Activated naive CD4-positive, alpha-beta T cell treated with anti-CD3 and anti-CD28 coated beads, Interleukin-2, amount 50 U/mL, for 24 hours (primary cell): Measurements from ENCODE around the gene EML6.

ENCODE experiments used
- H3K27ac Mint-ChIP-seq: one replicate; pipeline ENCODE4 v1.8.0; 2021; ENCODE audit warnings: mild to moderate bottlenecking, mixed read lengths
- H3K27me3 Mint-ChIP-seq: one replicate; pipeline ENCODE4 v1.8.0; 2021; ENCODE audit warnings: mixed read lengths
- H3K36me3 Mint-ChIP-seq: one replicate; pipeline ENCODE4 v1.8.0; 2021; ENCODE audit warnings: mixed read lengths
- H3K4me1 Mint-ChIP-seq: one replicate; pipeline ENCODE4 v1.8.0; 2021; ENCODE audit warnings: mixed read lengths
- H3K4me3 Mint-ChIP-seq: one replicate; pipeline ENCODE4 v1.8.0; 2021; ENCODE audit warnings: mild to moderate bottlenecking, mixed read lengths
- H3K9me3 Mint-ChIP-seq: one replicate; pipeline ENCODE4 v1.8.0; 2021; ENCODE audit warnings: mixed read lengths

Gene EML6

DNA sequence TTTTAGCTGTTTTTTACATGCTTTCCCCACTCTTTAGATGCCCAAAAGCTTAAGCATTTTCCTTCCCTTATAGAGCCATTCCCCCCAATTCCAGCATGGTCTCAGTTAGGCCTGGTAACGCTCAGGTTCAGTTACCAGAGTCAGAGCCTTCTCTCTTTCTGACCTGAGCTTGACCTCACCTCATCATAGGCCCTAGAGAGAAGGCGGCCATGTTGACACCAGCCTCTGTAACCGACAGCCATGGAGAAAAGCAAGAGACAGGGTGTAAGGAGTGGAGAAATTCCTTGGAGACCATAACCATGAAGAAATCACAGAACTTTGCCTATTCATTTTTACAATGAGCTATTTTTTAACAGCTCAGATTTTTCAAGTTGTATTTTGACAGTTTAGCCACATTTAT is 227.3 kb downstream of the EML6 start:
- Mint-ChIP-seq H3K4me1 (peaks cover 5% of the 10 kb centered on the region), H3K9me3 (no peaks in the 10 kb centered on the region), H3K4me3 (no peak overlapping the region), H3K36me3 (no peaks in the 10 kb centered on the region), H3K27me3 (no peaks in the 10 kb centered on the region), H3K27ac (no peak overlapping the region)

DNA sequence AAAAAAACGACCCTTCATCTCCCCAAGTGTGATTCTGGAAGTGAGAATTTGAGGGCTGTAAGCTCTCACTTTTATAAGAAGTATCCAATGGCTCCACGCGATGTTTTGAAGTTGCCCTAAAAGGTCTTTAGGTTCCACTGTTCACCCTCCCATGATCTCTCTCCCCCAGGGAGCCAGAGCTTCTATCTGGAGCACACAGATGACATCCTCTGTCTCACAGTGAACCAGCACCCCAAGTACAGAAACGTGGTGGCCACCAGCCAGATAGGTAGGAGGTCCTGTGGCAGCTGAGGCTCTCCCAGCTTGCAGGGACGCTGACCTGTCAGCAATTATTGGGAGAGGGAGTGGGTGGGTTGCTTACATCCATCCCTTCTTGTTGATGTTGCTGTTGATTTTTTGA is 229.0 kb downstream of the EML6 start:
- no peak overlapping the region for H3K27ac Mint-ChIP-seq
- H3K4me1 Mint-ChIP-seq = no peaks in the 10 kb centered on the region
- no peak overlapping the region for H3K4me3 Mint-ChIP-seq
- no peaks in the 10 kb centered on the region for H3K27me3 Mint-ChIP-seq
- H3K9me3 Mint-ChIP-seq = no peaks in the 10 kb centered on the region
- no peaks in the 10 kb centered on the region for H3K36me3 Mint-ChIP-seq

DNA sequence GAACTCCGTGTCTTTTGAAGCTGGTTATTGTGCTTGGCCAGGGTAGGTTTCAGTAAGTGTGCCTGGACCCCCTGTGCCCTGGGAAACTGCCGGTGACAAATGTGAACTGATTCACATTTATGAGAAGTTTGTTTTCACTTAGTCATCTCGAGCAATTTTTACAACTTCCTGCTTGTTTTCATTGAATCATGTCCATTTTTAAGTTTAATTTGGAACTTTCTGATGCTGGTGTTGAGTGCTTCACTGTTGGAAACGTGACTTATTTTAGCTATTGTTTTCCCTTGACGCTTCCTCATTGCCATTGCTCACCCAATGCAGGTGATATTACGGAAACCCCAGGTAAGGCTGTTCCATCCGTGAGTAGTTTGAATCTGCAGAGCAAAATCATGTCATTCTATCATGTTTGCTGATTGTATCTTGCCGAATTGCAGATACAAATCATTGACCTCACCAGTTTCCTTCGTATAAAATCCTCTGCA is 229.6 kb downstream of the EML6 start:
- no peak overlapping the region for H3K27ac Mint-ChIP-seq
- H3K9me3 Mint-ChIP-seq = no peaks in the 10 kb centered on the region
- no peaks in the 10 kb centered on the region for H3K4me1 Mint-ChIP-seq

DNA sequence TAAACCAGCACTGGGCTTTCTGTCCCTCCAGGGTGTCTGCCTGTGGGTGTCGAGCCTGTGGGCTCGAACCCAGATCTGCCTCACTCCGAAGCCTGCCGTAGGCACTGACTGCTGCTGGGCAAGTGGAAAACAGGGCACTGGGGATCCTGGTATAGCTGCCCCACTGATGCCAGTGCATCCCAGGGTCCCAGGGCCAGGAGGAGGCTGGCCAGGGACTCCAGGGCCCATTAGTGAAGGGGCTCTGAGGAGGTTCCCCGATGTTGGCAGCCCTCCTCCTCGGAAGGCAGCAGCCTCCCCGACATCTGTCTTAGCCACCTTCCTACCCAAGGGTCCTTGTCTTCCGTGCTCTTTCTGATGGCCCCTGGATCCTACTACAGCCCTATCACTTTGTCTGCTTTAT is 230.7 kb downstream of the EML6 start:
- no peak overlapping the region for H3K27ac Mint-ChIP-seq
- H3K27me3 Mint-ChIP-seq = no peaks in the 10 kb centered on the region
- H3K4me1 Mint-ChIP-seq = no peaks in the 10 kb centered on the region
- H3K36me3 Mint-ChIP-seq = no peaks in the 10 kb centered on the region
- no peaks in the 10 kb centered on the region for H3K9me3 Mint-ChIP-seq
- no peak overlapping the region for H3K4me3 Mint-ChIP-seq

More for the DNA sequence above, 229.6 kb downstream of the EML6 start:
- Mint-ChIP-seq H3K4me3 (no peak overlapping the region), H3K36me3 (no peaks in the 10 kb centered on the region), H3K27me3 (no peaks in the 10 kb centered on the region)

DNA sequence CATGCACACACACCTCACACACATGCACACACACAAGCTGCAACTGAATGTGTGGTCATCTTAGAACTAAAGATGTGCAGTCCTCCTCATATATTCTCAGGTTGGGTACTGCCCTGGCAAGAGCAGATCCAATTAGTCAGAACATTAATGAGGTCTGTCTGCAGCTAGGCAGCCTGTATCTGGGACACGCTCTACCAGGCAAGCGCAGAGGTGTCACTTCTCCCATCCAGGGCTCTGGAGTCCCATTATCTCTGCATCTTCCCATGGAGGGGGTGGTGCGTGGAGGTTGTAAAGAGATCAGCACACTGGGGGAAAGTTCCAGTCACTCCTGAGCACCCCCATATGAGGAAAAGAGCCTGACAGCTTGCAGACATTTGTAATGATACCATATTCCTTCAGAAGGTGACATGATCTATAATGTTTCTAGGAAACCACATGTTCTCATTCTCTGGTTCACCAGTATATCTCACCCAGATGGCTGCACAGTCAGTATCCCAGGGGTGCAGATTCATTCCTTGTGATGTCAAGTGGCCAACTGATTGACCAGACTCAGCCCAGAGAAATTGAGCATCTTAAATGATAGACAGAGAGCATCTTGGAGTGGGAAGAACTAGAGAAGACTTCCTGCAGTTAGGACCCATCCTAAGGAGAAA is 231.4 kb downstream of the EML6 start:
- Mint-ChIP-seq H3K9me3 (no peaks in the 10 kb centered on the region), H3K27me3 (no peaks in the 10 kb centered on the region), H3K4me1 (no peaks in the 10 kb centered on the region), H3K4me3 (no peak overlapping the region), H3K36me3 (no peaks in the 10 kb centered on the region), H3K27ac (no peak overlapping the region)

DNA sequence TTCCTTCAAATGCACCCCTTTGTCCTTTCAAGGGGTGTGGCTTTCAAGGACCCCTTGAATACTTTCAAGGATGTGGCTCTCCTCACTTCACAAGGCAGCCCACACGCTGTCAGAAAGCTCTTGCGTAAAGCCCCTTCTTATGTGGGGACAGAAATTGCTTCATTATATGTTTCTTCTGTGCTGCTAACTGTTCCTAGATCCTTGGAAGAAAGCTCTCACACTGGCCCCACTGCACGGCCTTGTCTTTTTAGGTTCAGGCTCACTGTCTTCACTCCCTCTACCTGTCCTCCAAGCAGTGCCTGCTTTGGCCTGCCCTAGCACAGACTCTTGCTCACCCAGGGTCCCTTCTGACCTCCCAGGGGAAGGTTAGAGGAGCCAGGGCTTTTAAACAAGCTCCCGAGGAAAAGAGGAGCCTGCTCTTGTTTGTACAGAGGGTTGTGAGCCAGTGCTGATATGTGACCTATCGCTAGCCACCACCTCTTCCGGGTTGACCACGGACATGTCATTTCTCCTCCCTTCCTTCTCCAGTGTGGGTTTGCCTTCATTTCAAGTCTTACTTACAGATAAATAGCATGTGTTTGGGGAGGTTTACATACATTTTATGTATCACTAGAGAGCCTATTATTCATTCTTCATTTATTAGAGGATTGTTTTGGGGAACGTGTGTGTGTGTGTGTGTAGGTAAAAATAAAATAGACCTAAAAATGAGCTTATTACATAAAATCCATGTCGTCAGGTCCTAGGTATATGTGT is 232.1 kb downstream of the EML6 start:
- Mint-ChIP-seq H3K27ac (no peak overlapping the region), H3K27me3 (no peaks in the 10 kb centered on the region), H3K36me3 (no peaks in the 10 kb centered on the region), H3K4me1 (no peaks in the 10 kb centered on the region), H3K4me3 (no peak overlapping the region), H3K9me3 (no peaks in the 10 kb centered on the region)

DNA sequence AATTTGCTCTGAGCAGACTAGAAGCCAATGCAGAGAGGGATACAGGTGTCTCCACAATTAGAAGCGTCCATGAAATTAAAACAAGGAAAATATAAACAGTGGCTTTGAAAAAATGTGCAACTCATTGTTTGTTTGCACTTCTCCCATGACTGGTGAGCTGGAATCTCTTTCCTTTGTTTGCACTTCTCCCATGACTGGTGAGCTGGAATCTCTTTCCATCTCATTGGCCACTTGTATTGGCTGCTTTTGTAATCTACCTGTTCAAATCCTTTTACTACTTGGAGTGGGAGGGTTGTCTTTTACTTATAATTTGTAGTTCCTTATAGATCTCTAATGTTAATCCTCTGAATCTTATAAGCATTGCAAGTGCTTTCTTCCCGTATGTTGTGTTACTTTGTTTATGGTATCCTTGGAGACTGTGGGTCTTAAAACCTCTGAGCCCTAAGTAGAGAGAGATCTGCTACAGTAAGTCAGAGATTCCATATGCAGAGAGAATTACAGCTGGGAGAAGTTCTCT is 232.7 kb downstream of the EML6 start:
- no peaks in the 10 kb centered on the region for H3K9me3 Mint-ChIP-seq
- H3K4me3 Mint-ChIP-seq = no peak overlapping the region
- no peaks in the 10 kb centered on the region for H3K27me3 Mint-ChIP-seq
- H3K4me1 Mint-ChIP-seq = no peaks in the 10 kb centered on the region
- no peak overlapping the region for H3K27ac Mint-ChIP-seq
- peaks cover 2% of the 10 kb centered on the region for H3K36me3 Mint-ChIP-seq

DNA sequence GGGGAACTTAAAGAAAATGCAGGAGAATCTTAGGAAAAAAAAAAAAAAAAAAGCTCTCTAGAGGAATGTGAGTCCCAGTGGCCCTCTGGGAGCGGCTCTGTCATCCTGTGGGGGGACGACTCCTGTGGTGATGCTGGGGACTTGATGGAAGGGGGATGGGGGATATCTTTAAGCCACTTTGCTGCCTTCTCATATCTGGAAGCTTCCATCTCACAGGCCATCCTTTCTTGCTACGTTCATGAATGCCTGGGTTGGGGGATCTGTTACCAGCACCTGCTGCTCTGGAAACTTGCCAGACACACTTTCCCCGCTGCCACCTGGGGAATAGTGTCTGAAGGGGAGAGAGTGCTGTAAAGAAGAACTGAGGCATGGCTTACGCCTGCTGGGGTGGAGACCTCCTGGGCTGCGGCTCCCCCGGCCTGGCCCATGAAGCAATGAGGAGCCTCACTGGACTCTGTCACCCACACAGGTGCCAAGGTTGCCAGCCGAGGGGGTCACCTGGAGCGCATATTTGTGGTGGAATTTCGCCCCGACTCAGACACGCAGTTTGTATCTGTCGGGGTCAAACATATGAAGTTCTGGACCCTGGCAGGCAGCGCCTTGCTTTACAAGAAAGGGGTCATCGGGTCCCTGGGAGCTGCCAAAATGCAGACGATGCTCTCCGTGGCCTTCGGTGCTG is 234.0 kb downstream of the EML6 start:
- H3K9me3 Mint-ChIP-seq = no peaks in the 10 kb centered on the region
- no peak overlapping the region for H3K27ac Mint-ChIP-seq
- H3K36me3 Mint-ChIP-seq = peaks cover 3% of the 10 kb centered on the region
- no peaks in the 10 kb centered on the region for H3K4me1 Mint-ChIP-seq
- H3K4me3 Mint-ChIP-seq = no peak overlapping the region
- H3K27me3 Mint-ChIP-seq = no peaks in the 10 kb centered on the region

DNA sequence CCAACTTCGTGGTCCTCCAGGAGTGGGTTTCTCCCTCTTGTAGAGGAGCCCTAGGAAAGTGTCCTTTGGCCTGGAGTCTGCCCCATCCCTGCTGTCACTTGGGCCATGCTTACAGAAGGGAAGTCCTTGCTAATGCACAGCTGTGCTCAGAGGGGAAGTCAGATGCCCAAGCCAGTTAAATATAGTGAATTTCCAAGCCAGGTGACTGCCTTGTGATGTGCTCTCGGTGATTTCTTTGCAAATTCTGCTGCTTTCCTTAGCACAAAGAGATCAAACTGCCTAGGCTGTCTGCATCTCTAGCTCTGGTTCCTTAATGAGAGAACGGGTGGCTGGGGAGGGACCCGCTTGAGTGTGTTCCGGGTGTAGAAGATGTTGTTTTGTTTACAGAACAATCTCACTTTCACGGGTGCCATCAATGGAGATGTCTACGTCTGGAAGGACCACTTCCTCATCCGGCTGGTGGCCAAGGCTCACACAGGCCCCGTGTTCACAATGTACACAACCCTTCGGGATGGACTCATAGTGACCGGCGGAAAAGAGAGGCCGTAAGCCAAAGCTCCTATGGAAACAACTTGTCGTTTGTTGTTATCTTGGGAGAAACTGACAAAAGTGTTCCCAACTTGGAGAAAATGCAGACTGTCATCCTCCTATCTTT is 235.4 kb downstream of the EML6 start:
- H3K9me3 Mint-ChIP-seq = no peaks in the 10 kb centered on the region
- no peaks in the 10 kb centered on the region for H3K27me3 Mint-ChIP-seq
- no peak overlapping the region for H3K27ac Mint-ChIP-seq
- peaks cover 3% of the 10 kb centered on the region for H3K36me3 Mint-ChIP-seq
- no peak overlapping the region for H3K4me3 Mint-ChIP-seq
- H3K4me1 Mint-ChIP-seq = no peaks in the 10 kb centered on the region

DNA sequence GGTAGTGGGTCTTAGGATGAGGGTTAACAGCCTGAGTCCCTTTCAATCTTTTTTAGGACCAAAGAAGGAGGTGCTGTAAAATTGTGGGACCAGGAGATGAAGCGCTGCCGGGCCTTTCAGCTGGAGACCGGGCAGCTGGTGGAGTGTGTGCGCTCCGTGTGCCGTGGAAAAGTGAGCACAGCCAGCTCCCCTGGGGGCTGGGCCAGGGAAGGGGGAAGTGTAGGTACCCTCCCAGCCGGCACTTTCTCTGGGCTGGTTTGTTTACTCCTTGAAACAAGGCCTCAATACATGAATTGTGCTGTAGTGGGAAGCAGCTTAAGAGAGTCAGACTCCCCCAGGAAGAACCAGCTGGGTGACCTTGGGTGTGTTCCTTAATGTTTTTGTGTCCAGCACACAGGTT is 236.7 kb downstream of the EML6 start:
- peaks cover 3% of the 10 kb centered on the region for H3K36me3 Mint-ChIP-seq
- no peaks in the 10 kb centered on the region for H3K27me3 Mint-ChIP-seq
- H3K9me3 Mint-ChIP-seq = no peaks in the 10 kb centered on the region

DNA sequence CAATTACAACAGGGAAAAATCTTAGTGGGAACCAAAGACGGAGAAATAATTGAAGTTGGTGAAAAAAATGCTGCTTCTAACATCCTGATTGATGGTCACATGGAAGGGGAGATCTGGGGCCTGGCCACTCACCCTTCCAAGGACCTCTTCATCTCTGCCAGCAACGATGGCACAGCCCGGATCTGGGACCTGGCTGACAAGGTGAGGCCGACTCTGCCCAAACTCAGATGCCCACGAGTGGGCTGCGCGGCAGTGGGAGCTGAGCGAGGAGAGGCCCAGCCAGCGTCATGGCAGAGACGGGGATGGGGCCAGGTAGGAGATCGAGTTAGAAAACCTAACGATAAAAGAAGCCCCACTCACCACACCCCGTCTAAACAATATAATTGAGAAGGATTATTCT is 239.0 kb downstream of the EML6 start:
- H3K9me3 Mint-ChIP-seq = no peaks in the 10 kb centered on the region
- H3K27me3 Mint-ChIP-seq = no peaks in the 10 kb centered on the region
- H3K4me1 Mint-ChIP-seq = peaks cover 28% of the 10 kb centered on the region
- no peak overlapping the region for H3K27ac Mint-ChIP-seq
- peaks cover 3% of the 10 kb centered on the region for H3K36me3 Mint-ChIP-seq
- no peak overlapping the region for H3K4me3 Mint-ChIP-seq

More for the DNA sequence above, 236.7 kb downstream of the EML6 start:
- H3K4me1 Mint-ChIP-seq = peaks cover 10% of the 10 kb centered on the region
- H3K4me3 Mint-ChIP-seq = no peak overlapping the region
- H3K27ac Mint-ChIP-seq = no peak overlapping the region

DNA sequence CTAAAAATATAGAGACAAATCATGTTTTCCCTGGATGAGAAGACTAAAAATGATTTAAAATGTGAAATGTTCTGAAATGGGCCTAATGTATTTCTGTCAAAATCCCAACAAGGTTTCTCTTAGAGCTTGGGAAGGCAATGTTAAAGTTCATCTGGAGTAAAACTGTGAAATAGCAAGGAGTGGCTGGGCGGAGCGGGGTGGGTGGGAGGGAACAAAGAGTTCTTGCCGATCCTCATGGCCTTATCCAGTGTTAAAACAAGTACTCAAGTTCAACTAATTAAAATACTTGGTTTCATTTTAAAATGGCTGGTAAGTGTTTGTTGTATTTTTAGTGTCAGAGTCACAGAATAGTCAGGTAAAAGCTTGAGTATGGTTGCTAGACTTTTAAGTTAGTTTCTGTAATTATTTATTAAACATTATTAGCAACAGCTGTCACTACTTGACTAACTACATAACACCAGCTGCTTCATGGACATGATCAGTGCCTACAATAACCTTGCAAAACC is 239.5 kb downstream of the EML6 start:
- no peaks in the 10 kb centered on the region for H3K27me3 Mint-ChIP-seq
- H3K4me1 Mint-ChIP-seq = peaks cover 28% of the 10 kb centered on the region
- H3K36me3 Mint-ChIP-seq = peaks cover 3% of the 10 kb centered on the region
- no peaks in the 10 kb centered on the region for H3K9me3 Mint-ChIP-seq
- H3K4me3 Mint-ChIP-seq = no peak overlapping the region
- H3K27ac Mint-ChIP-seq = no peak overlapping the region

DNA sequence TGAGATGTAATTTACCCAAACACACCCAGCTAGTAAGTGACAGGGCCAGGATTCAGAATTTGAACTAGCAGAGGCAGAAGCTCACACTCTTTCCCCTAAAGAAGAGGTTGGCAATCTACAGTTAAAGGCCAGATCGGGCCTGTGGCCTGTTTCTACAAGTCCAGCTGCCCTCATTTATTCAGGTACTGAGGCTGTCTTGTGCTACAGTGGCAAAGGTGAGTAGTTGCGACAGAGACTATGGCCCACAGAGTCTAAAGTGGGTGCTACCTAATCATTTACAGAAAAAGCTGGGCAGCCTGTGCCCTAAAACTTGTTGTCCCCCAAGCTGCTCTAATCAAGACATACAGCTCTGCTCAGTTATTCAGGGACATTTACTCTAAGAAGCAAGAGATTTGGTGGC is 240.0 kb downstream of the EML6 start:
- H3K36me3 Mint-ChIP-seq = peaks cover 3% of the 10 kb centered on the region
- H3K9me3 Mint-ChIP-seq = no peaks in the 10 kb centered on the region
- H3K27me3 Mint-ChIP-seq = no peaks in the 10 kb centered on the region
- no peak overlapping the region for H3K27ac Mint-ChIP-seq
- no peak overlapping the region for H3K4me3 Mint-ChIP-seq
- H3K4me1 Mint-ChIP-seq = peaks cover 28% of the 10 kb centered on the region

DNA sequence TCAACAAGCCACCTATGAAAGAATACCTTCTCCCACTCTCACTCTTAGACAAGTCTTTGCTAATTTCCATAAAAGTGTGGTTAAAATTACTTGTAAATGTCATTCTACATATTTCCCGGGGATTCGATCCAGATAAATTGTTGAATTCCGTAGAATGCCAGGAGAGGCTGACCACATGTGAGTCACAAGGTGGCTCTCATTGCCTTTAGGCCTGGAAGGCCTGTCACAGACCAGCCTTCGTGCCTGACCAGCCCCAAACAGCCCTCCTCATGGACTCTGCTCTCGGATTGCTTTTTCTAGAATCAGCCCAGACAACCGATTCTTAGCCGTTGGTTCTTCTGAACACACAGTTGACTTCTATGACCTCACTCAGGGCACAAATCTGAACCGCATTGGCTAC is 240.8 kb downstream of the EML6 start:
- H3K27ac Mint-ChIP-seq = no peak overlapping the region
- H3K4me3 Mint-ChIP-seq = no peak overlapping the region
- H3K27me3 Mint-ChIP-seq = no peaks in the 10 kb centered on the region
- peaks cover 28% of the 10 kb centered on the region for H3K4me1 Mint-ChIP-seq
- H3K9me3 Mint-ChIP-seq = no peaks in the 10 kb centered on the region
- peaks cover 4% of the 10 kb centered on the region for H3K36me3 Mint-ChIP-seq

DNA sequence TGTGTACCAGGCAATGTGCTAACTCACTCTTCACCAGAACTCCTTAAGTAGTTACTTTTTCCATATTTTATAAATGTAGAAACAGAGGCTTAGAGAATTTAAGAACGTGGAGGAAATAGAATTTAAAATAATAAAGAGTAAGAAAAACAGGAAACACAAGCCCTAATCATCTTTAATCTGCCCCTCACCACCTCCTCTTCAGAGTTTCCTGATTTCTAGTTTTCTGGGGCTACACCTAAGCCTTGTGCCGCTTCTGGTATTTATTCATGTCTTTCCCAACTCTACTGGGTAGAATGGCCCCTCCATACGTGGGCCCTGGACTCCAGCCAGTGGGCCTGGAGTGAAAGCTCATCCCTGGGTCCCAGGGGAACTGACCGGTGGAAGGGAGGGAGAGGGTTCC is 241.4 kb downstream of the EML6 start:
- Mint-ChIP-seq H3K4me3 (no peak overlapping the region), H3K36me3 (peaks cover 6% of the 10 kb centered on the region), H3K9me3 (no peaks in the 10 kb centered on the region), H3K27me3 (no peaks in the 10 kb centered on the region), H3K4me1 (peaks cover 28% of the 10 kb centered on the region), H3K27ac (no peak overlapping the region)
